ENCODE measurements around the gene RPL14. TPM values are rescaled to one million over a fixed set of nuclear protein-coding genes. Genes with fewer than 3 reads are reported as not detected.

Gene RPL14
- total and polyA plus RNA-seq, 10 of the 15 experiments (the other 5 are each of a cell fraction or from before 2014, with no cell fraction given) = 530 to 3,008 (median 1,136) TPM

DNA sequence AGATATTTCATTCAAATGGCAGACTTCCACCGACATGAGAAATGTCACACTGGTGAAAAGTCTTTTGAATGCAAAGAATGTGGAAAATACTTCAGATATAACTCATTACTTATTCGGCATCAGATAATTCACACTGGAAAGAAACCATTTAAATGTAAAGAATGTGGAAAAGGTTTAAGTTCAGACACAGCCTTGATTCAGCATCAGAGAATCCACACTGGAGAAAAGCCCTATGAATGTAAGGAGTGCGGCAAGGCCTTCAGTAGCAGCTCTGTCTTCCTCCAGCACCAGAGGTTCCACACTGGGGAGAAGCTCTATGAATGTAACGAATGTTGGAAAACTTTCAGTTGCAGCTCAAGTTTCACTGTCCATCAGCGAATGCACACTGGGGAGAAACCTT lies 59.1 kb downstream of the RPL14 start:
- Histone ChIP-seq H3K4me3 (no peak overlapping the region), H3K36me3 (ENCODE audit: control insufficient read depth in 2 of 2, insufficient read depth in 2 of 2, low read length in 1 of 2) (no peaks in the 10 kb centered on the region), H3K9me3 (replicated peaks; ENCODE audit: control insufficient read depth, insufficient read depth, low read length) (no peaks in the 10 kb centered on the region), H3K27ac (ENCODE audit: control insufficient read depth, insufficient read depth) (no peak overlapping the region), H4K20me1 (ENCODE audit: control insufficient read depth, insufficient read depth) (no peaks in the 10 kb centered on the region), H3K4me1 (ENCODE audit: control insufficient read depth, insufficient read depth, low read length) (no peaks in the 10 kb centered on the region), H3K9ac (ENCODE audit: control insufficient read depth, insufficient read depth, low read length) (no peak overlapping the region), H2AFZ (ENCODE audit: control insufficient read depth, low read depth, low read length) (no peak overlapping the region), H3K27me3 (replicated peaks in 1 of 2; ENCODE audit: control insufficient read depth in 2 of 2, insufficient read depth in 2 of 2, low read length in 1 of 2) (no peaks in the 10 kb centered on the region), H3K4me2 (ENCODE audit: control insufficient read depth, insufficient read depth) (no peak overlapping the region), H3K79me2 (ENCODE audit: control insufficient read depth, insufficient read depth, low read length) (no peaks in the 10 kb centered on the region)
- ATAC-seq (no peak), FAIRE-seq (no peak), DNase-seq (ENCODE audit: low read depth, low spot score) (no peak)
- POLR2A ChIA-PET = no interaction called here
- SMC1A ChIA-PET (ENCODE audit: uncharacterized antibody, unreplicated experiment) = no interaction called here
- TF ChIP-seq HDAC2 (IDR thresholded peaks at IDR 0.05) = no peak
- TF ChIP-seq, protein P1, sequence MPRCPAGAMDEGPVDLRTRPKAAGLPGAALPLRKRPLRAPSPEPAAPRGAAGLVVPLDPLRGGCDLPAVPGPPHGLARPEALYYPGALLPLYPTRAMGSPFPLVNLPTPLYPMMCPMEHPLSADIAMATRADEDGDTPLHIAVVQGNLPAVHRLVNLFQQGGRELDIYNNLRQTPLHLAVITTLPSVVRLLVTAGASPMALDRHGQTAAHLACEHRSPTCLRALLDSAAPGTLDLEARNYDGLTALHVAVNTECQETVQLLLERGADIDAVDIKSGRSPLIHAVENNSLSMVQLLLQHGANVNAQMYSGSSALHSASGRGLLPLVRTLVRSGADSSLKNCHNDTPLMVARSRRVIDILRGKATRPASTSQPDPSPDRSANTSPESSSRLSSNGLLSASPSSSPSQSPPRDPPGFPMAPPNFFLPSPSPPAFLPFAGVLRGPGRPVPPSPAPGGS (IDR thresholded peaks at IDR 0.05; ENCODE audit: borderline replicate concordance, insufficient read depth, low read depth, low read length, poor library complexity, severe bottlenecking) = no peak
- TF ChIP-seq RAD21 (IDR thresholded peaks at IDR 0.05; ENCODE audit: insufficient read depth, low read depth, low read length) = no peak
- TF ChIP-seq MXI1 (IDR thresholded peaks at IDR 0.05; ENCODE audit: low read depth, low read length) = no peak
- TF ChIP-seq, protein P2, sequence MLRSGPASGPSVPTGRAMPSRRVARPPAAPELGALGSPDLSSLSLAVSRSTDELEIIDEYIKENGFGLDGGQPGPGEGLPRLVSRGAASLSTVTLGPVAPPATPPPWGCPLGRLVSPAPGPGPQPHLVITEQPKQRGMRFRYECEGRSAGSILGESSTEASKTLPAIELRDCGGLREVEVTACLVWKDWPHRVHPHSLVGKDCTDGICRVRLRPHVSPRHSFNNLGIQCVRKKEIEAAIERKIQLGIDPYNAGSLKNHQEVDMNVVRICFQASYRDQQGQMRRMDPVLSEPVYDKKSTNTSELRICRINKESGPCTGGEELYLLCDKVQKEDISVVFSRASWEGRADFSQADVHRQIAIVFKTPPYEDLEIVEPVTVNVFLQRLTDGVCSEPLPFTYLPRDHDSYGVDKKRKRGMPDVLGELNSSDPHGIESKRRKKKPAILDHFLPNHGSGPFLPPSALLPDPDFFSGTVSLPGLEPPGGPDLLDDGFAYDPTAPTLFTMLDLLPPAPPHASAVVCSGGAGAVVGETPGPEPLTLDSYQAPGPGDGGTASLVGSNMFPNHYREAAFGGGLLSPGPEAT (IDR thresholded peaks at IDR 0.05; ENCODE audit: low read depth) = no peak
- no peak for TF ChIP-seq CBFB (IDR thresholded peaks at IDR 0.05; ENCODE audit: low read depth)
- TF ChIP-seq, protein P3, sequence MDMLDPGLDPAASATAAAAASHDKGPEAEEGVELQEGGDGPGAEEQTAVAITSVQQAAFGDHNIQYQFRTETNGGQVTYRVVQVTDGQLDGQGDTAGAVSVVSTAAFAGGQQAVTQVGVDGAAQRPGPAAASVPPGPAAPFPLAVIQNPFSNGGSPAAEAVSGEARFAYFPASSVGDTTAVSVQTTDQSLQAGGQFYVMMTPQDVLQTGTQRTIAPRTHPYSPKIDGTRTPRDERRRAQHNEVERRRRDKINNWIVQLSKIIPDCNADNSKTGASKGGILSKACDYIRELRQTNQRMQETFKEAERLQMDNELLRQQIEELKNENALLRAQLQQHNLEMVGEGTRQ (IDR thresholded peaks at IDR 0.05; ENCODE audit: borderline replicate concordance, low read depth, low read length) = no peak
- no peak for TF ChIP-seq MYB (IDR thresholded peaks at IDR 0.05; ENCODE audit: borderline replicate concordance, low read depth, low read length)
- no peak for TF ChIP-seq TARDBP (IDR thresholded peaks at IDR 0.05; ENCODE audit: borderline replicate concordance)
- TF ChIP-seq NBN (IDR thresholded peaks at IDR 0.05) = no peak
- no peak for TF ChIP-seq MEF2A (IDR thresholded peaks at IDR 0.05; ENCODE audit: insufficient read depth, low read depth, low read length)
- no peak for TF ChIP-seq NFXL1 (IDR thresholded peaks at IDR 0.05; ENCODE audit: borderline replicate concordance)
- TF ChIP-seq BRCA1 (IDR thresholded peaks at IDR 0.05; ENCODE audit: low read depth, low read length) = no peak
- TF ChIP-seq ZNF207 (IDR thresholded peaks at IDR 0.05; ENCODE audit: borderline replicate concordance) = no peak
- no peak for TF ChIP-seq PAX5 (IDR thresholded peaks at IDR 0.05; ENCODE audit: borderline replicate concordance, low read depth, low read length)
- TF ChIP-seq, protein P4, sequence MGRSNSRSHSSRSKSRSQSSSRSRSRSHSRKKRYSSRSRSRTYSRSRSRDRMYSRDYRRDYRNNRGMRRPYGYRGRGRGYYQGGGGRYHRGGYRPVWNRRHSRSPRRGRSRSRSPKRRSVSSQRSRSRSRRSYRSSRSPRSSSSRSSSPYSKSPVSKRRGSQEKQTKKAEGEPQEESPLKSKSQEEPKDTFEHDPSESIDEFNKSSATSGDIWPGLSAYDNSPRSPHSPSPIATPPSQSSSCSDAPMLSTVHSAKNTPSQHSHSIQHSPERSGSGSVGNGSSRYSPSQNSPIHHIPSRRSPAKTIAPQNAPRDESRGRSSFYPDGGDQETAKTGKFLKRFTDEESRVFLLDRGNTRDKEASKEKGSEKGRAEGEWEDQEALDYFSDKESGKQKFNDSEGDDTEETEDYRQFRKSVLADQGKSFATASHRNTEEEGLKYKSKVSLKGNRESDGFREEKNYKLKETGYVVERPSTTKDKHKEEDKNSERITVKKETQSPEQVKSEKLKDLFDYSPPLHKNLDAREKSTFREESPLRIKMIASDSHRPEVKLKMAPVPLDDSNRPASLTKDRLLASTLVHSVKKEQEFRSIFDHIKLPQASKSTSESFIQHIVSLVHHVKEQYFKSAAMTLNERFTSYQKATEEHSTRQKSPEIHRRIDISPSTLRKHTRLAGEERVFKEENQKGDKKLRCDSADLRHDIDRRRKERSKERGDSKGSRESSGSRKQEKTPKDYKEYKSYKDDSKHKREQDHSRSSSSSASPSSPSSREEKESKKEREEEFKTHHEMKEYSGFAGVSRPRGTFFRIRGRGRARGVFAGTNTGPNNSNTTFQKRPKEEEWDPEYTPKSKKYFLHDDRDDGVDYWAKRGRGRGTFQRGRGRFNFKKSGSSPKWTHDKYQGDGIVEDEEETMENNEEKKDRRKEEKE (IDR thresholded peaks at IDR 0.05) = no peak
- TF ChIP-seq SREBF2 (IDR thresholded peaks at IDR 0.05; ENCODE audit: low read length) = no peak
- TF ChIP-seq KAT2A (conservative IDR thresholded peaks at IDR 0.05; ENCODE audit: control insufficient read depth, low read depth, low read length) = no peak
- intact Hi-C loops (cut with micrococcal nuclease; ENCODE audit: unreplicated experiment) = no loop called here
- in situ Hi-C loops (cut with MboI) = no loop called here
- CTCF ChIA-PET = no interaction called here
- TSS peak; percentile 52 for BruUV-seq (replicated peaks)
- RAD21 ChIA-PET (ENCODE audit: unreplicated experiment) = no interaction called here
- WGBS (ENCODE audit: insufficient coverage, insufficient replicate concordance, low lambda C conversion rate, missing lambda C conversion rate) = 82% methylated on average over 5 of the region's 5 CpGs

Data from GM12878 (cell line).